Kidney (tissue), 14 donors: ENCODE results near the gene LRRN4CL. TPM values are rescaled to one million over a fixed set of nuclear protein-coding genes. Genes with fewer than 3 reads are reported as not detected.

ENCODE experiments used
- DNase-seq, 5 donors: peaks; one replicate each; pipeline ENCODE4 v3.0.0-alpha.2; 2013 to 2020
- FAIRE-seq: peaks from 2 replicates; lab custom pipeline; 2012; peaks lifted over from hg19 to GRCh38; lab: Jason Lieb, UNC
- H3K27ac ChIP-seq, 2 donors: one replicate each; pipeline ENCODE4 v1.7.0; 2013; ENCODE audit warnings: low read depth in 2 of 2, low read length in 2 of 2, inconsistent platforms in 1 of 2
- H3K27me3 ChIP-seq: one replicate; pipeline ENCODE4 v1.7.1; 2013; ENCODE audit warnings: low read length, inconsistent platforms; ENCODE audit not compliant: control insufficient read depth, insufficient read depth
- H3K36me3 ChIP-seq, 3 donors: one replicate each; pipeline versions ENCODE4 v1.7.0 to v1.7.1; 2013; ENCODE audit warnings: low read length in 3 of 3, control low read depth in 1 of 3, inconsistent platforms in 1 of 3; ENCODE audit not compliant: insufficient read depth in 3 of 3, control insufficient read depth in 2 of 3
- H3K4me1 ChIP-seq, 3 donors: one replicate each; pipeline versions ENCODE4 v1.7.0 to v1.7.1; 2013; ENCODE audit warnings: low read length in 3 of 3, inconsistent platforms in 1 of 3, low read depth in 1 of 3; ENCODE audit not compliant: control insufficient read depth in 2 of 3, insufficient read depth in 2 of 3
- H3K4me3 ChIP-seq, 3 donors: one replicate each; pipeline versions ENCODE4 v1.7.0 to v1.8.1; 2013; ENCODE audit warnings: low read length in 3 of 3, control low read depth in 1 of 3, inconsistent platforms in 1 of 3
- H3K9ac ChIP-seq, 3 donors: one replicate each; pipeline versions ENCODE4 v1.7.0 to v1.7.1; 2013; ENCODE audit warnings: low read length in 3 of 3, control low read depth in 1 of 3, inconsistent platforms in 1 of 3
- H3K9me3 ChIP-seq, 3 donors: one replicate each; pipeline versions ENCODE4 v1.7.0 to v1.7.1; 2013; ENCODE audit warnings: low read length in 3 of 3, control low read depth in 1 of 3, inconsistent platforms in 1 of 3; ENCODE audit not compliant: control insufficient read depth in 2 of 3, insufficient read depth in 1 of 3
- intact Hi-C: fragments of 100-400 bp; cut with DNase I; formaldehyde crosslinking; loops from one replicate; pipeline ENCODE4 v1.11.1; 2022
- polyA plus RNA-seq: library from polyadenylated mRNA; stranded (reverse); fragments of 350-450 nt; fragmentation: Illumina TruSeq; extraction: RNeasy Lipid Tissue Mini Kit (QIAGEN cat#74804); gene quantifications from one replicate; pipeline ENCODE4 v1.2.3, GENCODE V29; 2014; ENCODE audit warnings: low read depth, low replicate concordance; ENCODE audit not compliant: insufficient read depth
- total RNA-seq: library from RNA; stranded (reverse); fragmentation: NEBNext Ultra II Directional; extraction: Animal tissue kit (Norgen Biotek cat#: 25700); gene quantifications from one replicate; pipeline ENCODE4 v1.2.1, GENCODE V29; 2021
- TF ChIP-seq, protein P1 (sequence below): IDR thresholded peaks from 3 replicates; pipeline ENCODE4 v1.5.1; 2012; ENCODE audit warnings: mild to moderate bottlenecking, moderate library complexity, borderline replicate concordance; ENCODE audit not compliant: insufficient read depth; ENCODE audit errors: extremely low read depth
- donor health status: control.
- donor health status: control.
- donor health status: control.
- donor health status: control.
- donor health status: control.
- donor health status: DM: yes; HTN: yes; CAD: no.
- donor health status: Normal renal cell carcinoma (clear cell type).

Gene LRRN4CL
- total and polyA plus RNA-seq, 2 donors from 2014 or later = 0.58 to 1.2 TPM

DNA sequence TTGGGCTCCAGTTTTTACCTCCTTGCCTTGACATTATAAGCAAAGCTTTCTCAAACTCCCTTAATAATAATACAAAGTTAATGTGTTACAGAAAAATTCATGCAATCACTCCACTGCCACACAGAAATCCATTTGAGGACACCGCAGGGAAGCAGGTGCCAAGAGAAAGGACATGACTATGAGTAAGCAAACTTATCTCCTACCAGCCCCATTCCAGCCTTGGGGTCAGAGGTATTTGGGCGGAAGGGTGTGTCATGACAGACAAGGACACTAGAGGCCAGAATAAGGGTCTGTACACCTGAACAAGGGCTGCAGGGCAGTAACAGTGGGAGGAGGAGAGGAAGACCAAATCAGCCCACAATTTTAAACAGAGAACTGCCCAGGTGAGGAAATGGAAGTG is 24.0 kb upstream of the LRRN4CL start:
- no peak for FAIRE-seq
- peaks cover 0 to 19% (median 15%) of the 10 kb centered on the region in 3 donors for H3K4me1 ChIP-seq
- no peaks in the 10 kb centered on the region for H3K9me3 ChIP-seq
- H3K27me3 ChIP-seq = no peaks in the 10 kb centered on the region
- TF ChIP-seq, protein P1, sequence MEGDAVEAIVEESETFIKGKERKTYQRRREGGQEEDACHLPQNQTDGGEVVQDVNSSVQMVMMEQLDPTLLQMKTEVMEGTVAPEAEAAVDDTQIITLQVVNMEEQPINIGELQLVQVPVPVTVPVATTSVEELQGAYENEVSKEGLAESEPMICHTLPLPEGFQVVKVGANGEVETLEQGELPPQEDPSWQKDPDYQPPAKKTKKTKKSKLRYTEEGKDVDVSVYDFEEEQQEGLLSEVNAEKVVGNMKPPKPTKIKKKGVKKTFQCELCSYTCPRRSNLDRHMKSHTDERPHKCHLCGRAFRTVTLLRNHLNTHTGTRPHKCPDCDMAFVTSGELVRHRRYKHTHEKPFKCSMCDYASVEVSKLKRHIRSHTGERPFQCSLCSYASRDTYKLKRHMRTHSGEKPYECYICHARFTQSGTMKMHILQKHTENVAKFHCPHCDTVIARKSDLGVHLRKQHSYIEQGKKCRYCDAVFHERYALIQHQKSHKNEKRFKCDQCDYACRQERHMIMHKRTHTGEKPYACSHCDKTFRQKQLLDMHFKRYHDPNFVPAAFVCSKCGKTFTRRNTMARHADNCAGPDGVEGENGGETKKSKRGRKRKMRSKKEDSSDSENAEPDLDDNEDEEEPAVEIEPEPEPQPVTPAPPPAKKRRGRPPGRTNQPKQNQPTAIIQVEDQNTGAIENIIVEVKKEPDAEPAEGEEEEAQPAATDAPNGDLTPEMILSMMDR = no peak
- peak overlapping the region; percentile 43 to 45 for H3K27ac ChIP-seq
- peak overlapping the region in 1 of 3 donors; percentile 47 for H3K9ac ChIP-seq
- peaks cover 16 to 62% (median 32%) of the 10 kb centered on the region in 3 donors for H3K36me3 ChIP-seq
- DNase-seq = no peak
- intact Hi-C loops = no loop called here
- H3K4me3 ChIP-seq = peak overlapping the region in 1 of 3 donors; percentile 8

DNA sequence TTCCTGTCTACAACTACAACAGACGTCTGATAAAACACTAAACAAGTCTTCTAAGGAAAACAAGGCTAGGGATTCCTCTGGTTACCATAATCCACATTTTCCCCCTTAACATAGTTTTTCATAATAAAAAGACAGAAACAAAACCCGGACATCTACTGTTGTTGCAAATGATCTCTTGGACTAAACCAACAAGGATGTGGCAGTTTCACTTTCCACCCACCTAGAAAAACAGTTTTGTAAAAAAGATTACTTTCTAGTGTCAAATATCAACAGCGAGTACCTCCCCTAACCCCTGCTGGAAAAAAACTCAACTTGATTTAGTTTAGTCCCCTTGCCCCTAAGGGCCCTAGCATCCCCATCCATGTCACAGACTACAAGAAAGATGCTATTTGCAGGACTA is 23.5 kb upstream of the LRRN4CL start:
- Histone ChIP-seq H3K9me3 (no peaks in the 10 kb centered on the region), H3K36me3 (peaks cover 16 to 58% (median 31%) of the 10 kb centered on the region in 3 donors), H3K27me3 (no peaks in the 10 kb centered on the region), H3K9ac (peak overlapping the region in 1 of 3 donors; percentile 47), H3K4me1 (peaks cover 0 to 20% (median 16%) of the 10 kb centered on the region in 3 donors), H3K27ac (no peak overlapping the region), H3K4me3 (no peak overlapping the region)
- TF ChIP-seq, protein P1 = no peak
- intact Hi-C loops = no loop called here
- peak in 1 of 5 donors; percentile 22 for DNase-seq
- no peak for FAIRE-seq

DNA sequence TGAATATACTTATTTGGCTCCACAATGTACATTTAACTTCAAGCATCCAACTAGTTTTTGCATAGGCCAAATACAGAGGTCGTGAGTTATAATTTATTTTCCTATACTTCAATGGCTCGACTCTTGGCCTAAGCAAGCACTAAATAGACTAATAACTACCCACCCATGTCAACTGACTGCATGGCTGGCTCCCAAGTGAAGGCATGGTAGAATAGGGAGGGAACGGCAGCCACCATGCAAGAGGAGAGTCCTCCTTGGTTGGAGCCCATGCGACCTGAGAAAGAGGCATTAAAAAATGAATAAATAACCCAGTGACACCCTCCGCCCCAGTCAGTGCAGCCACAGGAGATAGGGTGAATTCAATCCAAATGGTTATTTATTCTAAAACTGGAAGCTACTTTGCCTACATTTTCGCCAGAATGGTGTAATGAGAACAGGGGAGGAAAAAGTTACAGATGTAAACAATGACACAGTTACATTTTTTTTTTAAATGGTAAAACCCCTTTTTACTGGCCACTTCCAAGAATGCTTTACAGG is 23.0 kb upstream of the LRRN4CL start:
- Histone ChIP-seq H3K36me3 (peaks cover 14 to 53% (median 28%) of the 10 kb centered on the region in 3 donors), H3K4me1 (peaks cover 0 to 20% (median 16%) of the 10 kb centered on the region in 3 donors), H3K4me3 (no peak overlapping the region), H3K27ac (no peak overlapping the region), H3K9ac (no peak overlapping the region), H3K27me3 (no peaks in the 10 kb centered on the region), H3K9me3 (no peaks in the 10 kb centered on the region)
- intact Hi-C loops = no loop called here
- no peak for FAIRE-seq
- TF ChIP-seq, protein P1 = no peak
- DNase-seq = peak in 2 of 5 donors; percentile 44 to 66
